Karpas-422 (cell line): ENCODE results near the gene RNF220. TPM values are rescaled to one million over a fixed set of nuclear protein-coding genes. Genes with fewer than 3 reads are reported as not detected.

Experiments used
- DNase-seq: peaks from one replicate; pipeline ENCODE4 v3.0.0-alpha.2; 2015
- H2AFZ ChIP-seq: fragments of 200-600 bp; sonication (generic); 2 replicates; pipeline ENCODE4 v1.6.1; 2014; ENCODE audit warnings: antibody characterized with exemption, low read length, mixed read lengths
- H3K27ac ChIP-seq: fragments of 200-600 bp; sonication (generic); 2 replicates; pipeline ENCODE4 v1.5.1; 2014; ENCODE audit warnings: mild to moderate bottlenecking, low read length, moderate library complexity
- H3K27me3 ChIP-seq: fragments of 200-600 bp; sonication (generic); 2 replicates; pipeline ENCODE4 v1.6.1; 2014; ENCODE audit warnings: low read length, mixed read lengths
- H3K36me3 ChIP-seq: fragments of 200-600 bp; sonication (generic); 2 replicates; pipeline ENCODE4 v1.6.1; 2014; ENCODE audit warnings: low read length, mixed read lengths; ENCODE audit not compliant: insufficient read depth
- H3K4me1 ChIP-seq: fragments of 200-600 bp; sonication (generic); 2 replicates; pipeline ENCODE4 v1.6.1; 2014; ENCODE audit warnings: mild to moderate bottlenecking, low read length, mixed read lengths
- H3K4me2 ChIP-seq: fragments of 200-600 bp; sonication (generic); 2 replicates; pipeline ENCODE4 v1.6.1; 2014; ENCODE audit warnings: low read length, low read depth, mild to moderate bottlenecking; ENCODE audit not compliant: poor library complexity, severe bottlenecking
- H3K4me3 ChIP-seq: fragments of 200-600 bp; sonication (generic); 2 replicates; pipeline ENCODE4 v1.5.1; 2014; ENCODE audit warnings: mild to moderate bottlenecking, antibody characterized with exemption, low read length, mixed read lengths
- H3K79me2 ChIP-seq: fragments of 200-600 bp; sonication (generic); 2 replicates; pipeline ENCODE4 v1.6.1; 2014; ENCODE audit warnings: mild to moderate bottlenecking, low read length, mixed read lengths
- H3K9ac ChIP-seq: fragments of 200-600 bp; sonication (generic); 2 replicates; pipeline ENCODE4 v1.6.0; 2014; ENCODE audit warnings: low read length
- H3K9me2 ChIP-seq: fragments of 200-600 bp; sonication (generic), shearing (Covaris generic); replicated peaks from 2 replicates; pipeline ENCODE4 v1.6.0; 2014; ENCODE audit warnings: mild to moderate bottlenecking, low read length, moderate library complexity; ENCODE audit not compliant: insufficient read depth
- H3K9me3 ChIP-seq: fragments of 300-700, 200-600 bp; sonication (generic); 2 replicates; pipeline ENCODE4 v1.6.1; 2014; ENCODE audit warnings: low read length, mixed read lengths
- H4K20me1 ChIP-seq: fragments of 200-600 bp; sonication (generic); 2 replicates; pipeline ENCODE4 v1.6.1; 2014; ENCODE audit warnings: mild to moderate bottlenecking, antibody characterized with exemption, low read length, low read depth; ENCODE audit not compliant: insufficient read depth
- total RNA-seq: library from RNA; depleted of rRNA; stranded (reverse); fragments of >200 nt; shearing (Covaris generic); gene quantifications from 2 replicates; pipeline ENCODE4 v1.2.3, GENCODE V29; 2014; ENCODE audit warnings: low replicate concordance

Gene RNF220
- total RNA-seq, 1 experiment from 2014 or later, result 73.6 TPM

GRCh38 chr1:44636083-44636687 is 231.1 kb downstream of the RNF220 start:
- Histone ChIP-seq H3K9me2 (no peaks in the 10 kb centered on the region), H3K4me1 (peaks cover 27% of the 10 kb centered on the region), H3K36me3 (peaks cover 24% of the 10 kb centered on the region; the same call in 1 of the 2 replicates), H3K9me3 (no peaks in the 10 kb centered on the region), H4K20me1 (no peaks in the 10 kb centered on the region), H2AFZ (no peak overlapping the region), H3K79me2 (peaks cover 36% of the 10 kb centered on the region), H3K27ac (no peak overlapping the region), H3K27me3 (no peaks in the 10 kb centered on the region), H3K9ac (no peak overlapping the region), H3K4me2 (no peak overlapping the region), H3K4me3 (no peak overlapping the region)
- no peak for DNase-seq

DNA sequence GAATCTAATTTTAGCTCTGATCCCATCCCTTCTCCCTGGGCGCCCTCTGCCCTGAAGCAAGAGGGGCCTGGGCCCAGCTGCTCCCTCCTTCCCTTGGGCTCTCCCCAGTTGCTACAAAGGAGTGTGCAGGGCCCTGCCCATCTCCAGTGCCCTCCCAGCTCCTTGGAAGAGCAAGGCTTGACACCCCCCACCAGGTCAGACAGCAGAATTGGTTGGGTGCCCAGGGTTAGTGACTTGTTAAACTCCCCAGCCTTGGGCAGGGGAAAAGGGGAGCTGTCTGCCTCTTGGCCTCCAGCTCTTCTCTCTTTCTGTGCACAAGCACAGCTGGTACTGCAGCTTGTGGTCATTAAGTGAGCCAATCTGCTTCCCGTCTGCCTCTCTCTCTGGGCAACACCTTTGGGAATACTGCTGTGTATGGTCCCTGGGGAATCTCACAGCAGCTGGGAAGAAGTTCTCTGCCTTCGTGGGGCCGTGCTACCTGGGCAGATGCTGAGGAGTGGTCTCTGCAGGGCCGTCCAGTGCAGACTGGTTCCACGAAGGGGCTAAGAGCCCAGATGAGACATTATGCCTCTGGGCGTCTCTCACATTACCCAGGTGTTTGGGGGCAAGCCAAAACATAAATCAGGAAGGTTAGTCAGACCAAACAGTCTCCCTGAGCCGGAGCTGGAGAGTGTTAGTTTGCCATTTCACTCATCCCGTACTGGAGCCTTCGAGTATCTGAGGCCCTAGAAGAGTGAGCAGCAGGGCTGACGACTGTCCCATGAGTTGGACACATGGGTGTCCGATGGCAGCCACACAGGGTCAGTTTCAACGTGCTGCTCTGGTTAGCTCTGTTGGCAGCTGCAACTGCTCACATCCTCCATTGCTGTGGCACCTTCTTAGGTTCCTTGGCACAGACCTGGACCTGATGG is 231.9 kb downstream of the RNF220 start:
- H4K20me1 ChIP-seq, result no peaks in the 10 kb centered on the region
- peaks cover 36% of the 10 kb centered on the region for H3K79me2 ChIP-seq

GRCh38 chr1:44637702-44638411 is 232.8 kb downstream of the RNF220 start:
- no peaks in the 10 kb centered on the region for H4K20me1 ChIP-seq
- peaks cover 21% of the 10 kb centered on the region for H3K4me1 ChIP-seq
- no peak for DNase-seq
- H3K27ac ChIP-seq, result no peak overlapping the region
- H3K9ac ChIP-seq, result no peak overlapping the region
- H3K9me3 ChIP-seq, result no peaks in the 10 kb centered on the region
- peaks cover 30% of the 10 kb centered on the region for H3K79me2 ChIP-seq
- H3K4me3 ChIP-seq, result no peak overlapping the region
- H3K27me3 ChIP-seq, result no peaks in the 10 kb centered on the region
- no peak overlapping the region for H3K4me2 ChIP-seq
- peaks cover 24% of the 10 kb centered on the region; the same call in 1 of the 2 replicates for H3K36me3 ChIP-seq
- no peaks in the 10 kb centered on the region for H3K9me2 ChIP-seq
- no peak overlapping the region for H2AFZ ChIP-seq

More for the DNA sequence above, 231.9 kb downstream of the RNF220 start:
- Histone ChIP-seq H3K4me1 (peaks cover 23% of the 10 kb centered on the region), H3K27ac (no peak overlapping the region), H3K9me2 (no peaks in the 10 kb centered on the region), H2AFZ (no peak overlapping the region), H3K9me3 (no peaks in the 10 kb centered on the region), H3K36me3 (peaks cover 24% of the 10 kb centered on the region; the same call in 1 of the 2 replicates), H3K4me2 (no peak overlapping the region), H3K27me3 (no peaks in the 10 kb centered on the region), H3K9ac (no peak overlapping the region), H3K4me3 (no peak overlapping the region)
- no peak for DNase-seq

GRCh38 chr1:44640200-44640853 is 235.3 kb downstream of the RNF220 start:
- 0 out of 2 replicates have a peak, but pooled peaks cover 4% of the 10 kb centered on the region for H3K4me1 ChIP-seq
- H3K27me3 ChIP-seq, result no peaks in the 10 kb centered on the region
- no peaks in the 10 kb centered on the region for H3K9me2 ChIP-seq
- DNase-seq, result no peak
- no peaks in the 10 kb centered on the region for H3K9me3 ChIP-seq
- H3K27ac ChIP-seq, result no peak overlapping the region
- H4K20me1 ChIP-seq, result no peaks in the 10 kb centered on the region
- peaks cover 6% of the 10 kb centered on the region for H3K79me2 ChIP-seq
- H3K4me2 ChIP-seq, result no peak overlapping the region
- peaks cover 19% of the 10 kb centered on the region for H3K36me3 ChIP-seq
- H2AFZ ChIP-seq, result no peak overlapping the region
- H3K4me3 ChIP-seq, result no peak overlapping the region
- H3K9ac ChIP-seq, result no peak overlapping the region

DNA sequence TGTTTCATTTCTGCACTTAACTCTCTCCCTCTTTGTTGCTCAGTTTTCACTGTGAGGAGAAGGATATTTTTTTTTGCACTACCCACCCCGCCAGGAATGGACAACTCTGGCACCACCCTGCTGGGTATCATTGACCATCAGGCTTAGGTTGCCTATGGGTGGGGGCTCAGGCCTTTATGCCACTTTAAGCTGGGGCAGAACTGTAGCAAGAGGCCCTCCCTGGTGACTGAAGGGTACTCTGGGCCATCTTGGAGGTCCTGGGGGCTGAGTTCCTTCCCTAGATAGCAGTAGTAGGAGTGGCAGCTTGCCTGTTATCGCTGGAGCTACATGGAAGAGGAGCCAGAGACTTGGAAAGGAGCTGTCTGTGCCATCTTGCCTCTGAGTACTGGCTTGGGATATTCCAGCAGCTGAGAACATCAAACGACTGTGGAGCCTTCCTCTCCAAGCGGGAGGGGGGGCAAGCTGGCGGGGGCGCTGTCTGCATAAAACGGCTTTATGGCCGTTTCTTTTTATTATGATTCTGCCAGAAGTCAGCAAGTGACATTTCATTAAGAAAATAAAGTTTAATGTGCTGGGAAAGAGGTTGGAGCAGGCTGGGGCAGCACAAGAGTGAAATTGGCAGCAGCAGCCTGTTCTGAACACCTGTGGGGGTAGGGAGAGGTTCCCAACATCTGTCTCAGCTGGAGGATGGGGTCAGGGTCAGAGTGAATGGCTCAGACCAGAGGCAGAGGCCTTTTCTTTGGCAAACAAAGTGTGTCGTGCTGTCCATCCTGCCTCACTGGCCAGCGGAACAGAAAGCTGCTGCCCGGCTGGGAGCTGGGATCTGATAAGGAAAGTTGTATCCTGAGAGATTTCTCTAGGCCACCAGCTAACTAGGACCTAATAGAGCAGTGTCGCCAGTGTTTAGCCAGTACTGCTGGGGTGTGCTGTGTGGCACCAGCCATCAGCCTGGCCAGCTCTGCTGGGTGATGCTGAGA is 236.4 kb downstream of the RNF220 start:
- H3K4me2 ChIP-seq, result no peak overlapping the region
- H2AFZ ChIP-seq, result no peak overlapping the region
- H3K9me2 ChIP-seq, result no peaks in the 10 kb centered on the region
- no peak overlapping the region for H3K4me3 ChIP-seq
- H4K20me1 ChIP-seq, result no peaks in the 10 kb centered on the region
- H3K4me1 ChIP-seq, result no peaks in the 10 kb centered on the region
- no peaks in the 10 kb centered on the region for H3K27me3 ChIP-seq
- H3K79me2 ChIP-seq, result peaks cover 2% of the 10 kb centered on the region; the same call in 1 of the 2 replicates
- peaks cover 13% of the 10 kb centered on the region for H3K36me3 ChIP-seq
- no peak for DNase-seq
- H3K9ac ChIP-seq, result no peak overlapping the region
- H3K9me3 ChIP-seq, result no peaks in the 10 kb centered on the region
- no peak overlapping the region for H3K27ac ChIP-seq

DNA sequence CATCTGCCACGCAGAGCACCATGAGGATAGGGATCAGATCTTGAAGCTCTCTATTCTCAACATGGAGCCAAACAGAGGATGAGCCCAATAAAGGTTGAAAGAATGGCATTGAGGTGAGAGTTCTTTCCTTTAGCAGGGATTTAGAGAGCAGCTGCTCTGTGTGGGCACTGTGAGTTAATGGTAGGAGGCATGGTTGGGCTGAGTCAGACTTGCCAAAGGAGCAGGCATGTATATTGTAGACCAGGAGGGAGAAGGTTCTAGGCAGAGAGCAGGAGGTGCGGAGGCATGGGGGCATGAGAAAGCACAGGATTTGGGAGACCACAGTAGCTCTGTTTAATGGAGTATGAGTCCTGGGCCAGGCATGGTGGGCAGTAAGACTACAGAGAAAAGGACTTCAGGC is 237.2 kb downstream of the RNF220 start:
- Histone ChIP-seq H3K9ac (no peak overlapping the region), H3K27me3 (no peaks in the 10 kb centered on the region), H3K9me3 (no peaks in the 10 kb centered on the region), H3K4me1 (no peaks in the 10 kb centered on the region), H3K27ac (no peak overlapping the region), H3K4me2 (no peak overlapping the region), H3K36me3 (peaks cover 18% of the 10 kb centered on the region), H4K20me1 (no peaks in the 10 kb centered on the region), H3K9me2 (no peaks in the 10 kb centered on the region), H3K79me2 (no peaks in the 10 kb centered on the region), H3K4me3 (no peak overlapping the region), H2AFZ (no peak overlapping the region)
- no peak for DNase-seq

DNA sequence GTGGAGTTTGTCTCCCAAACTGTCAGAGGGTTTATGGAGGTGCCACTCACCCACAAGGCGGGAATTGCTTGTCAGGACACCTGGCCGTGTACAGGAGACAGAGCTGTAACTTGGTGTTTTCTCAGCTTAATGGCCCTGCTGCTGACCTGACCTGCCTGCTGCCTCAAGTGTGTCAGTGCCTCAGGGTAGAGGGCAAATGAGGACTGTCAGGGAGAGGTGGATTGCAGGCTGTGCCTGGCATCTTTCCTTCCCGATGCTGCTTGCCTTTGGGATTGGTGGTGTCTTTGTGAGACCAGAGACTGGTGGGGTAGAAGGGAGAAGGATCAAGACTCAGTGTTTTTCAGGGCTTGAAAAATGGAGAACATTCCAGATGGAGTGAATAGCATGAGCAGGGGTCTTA is 237.9 kb downstream of the RNF220 start:
- H3K9me3 ChIP-seq, result no peaks in the 10 kb centered on the region
- no peaks in the 10 kb centered on the region for H3K27me3 ChIP-seq
- H3K4me3 ChIP-seq, result no peak overlapping the region
- H3K9ac ChIP-seq, result no peak overlapping the region
- no peaks in the 10 kb centered on the region for H3K4me1 ChIP-seq
- H3K27ac ChIP-seq, result no peak overlapping the region
- H3K36me3 ChIP-seq, result peaks cover 18% of the 10 kb centered on the region
- H3K79me2 ChIP-seq, result no peaks in the 10 kb centered on the region
- no peaks in the 10 kb centered on the region for H3K9me2 ChIP-seq
- no peak overlapping the region for H3K4me2 ChIP-seq
- DNase-seq, result no peak
- H4K20me1 ChIP-seq, result no peaks in the 10 kb centered on the region
- no peak overlapping the region for H2AFZ ChIP-seq
